H9 (cell line): ENCODE data around the gene FCRL5. TPM values are rescaled to one million over a fixed set of nuclear protein-coding genes. Genes with fewer than 3 reads are reported as not detected.

Source experiments
- DNase-seq: peaks from one replicate; pipeline ENCODE4 v3.0.0-alpha.2; 2017
- H2AFZ ChIP-seq: one replicate; pipeline ENCODE4 v1.6.1; 2013; ENCODE audit warnings: mild to moderate bottlenecking, low read length, control low read depth, moderate library complexity
- H2AK5ac ChIP-seq: 2 replicates; pipeline ENCODE4 v1.6.1; 2013; ENCODE audit warnings: low read length, control low read depth, mixed read lengths; ENCODE audit not compliant: insufficient read length
- H2BK120ac ChIP-seq: one replicate; pipeline ENCODE4 v1.6.1; 2013; ENCODE audit warnings: low read depth, mild to moderate bottlenecking, low read length, control low read depth, inconsistent platforms; ENCODE audit not compliant: poor library complexity, severe bottlenecking
- H2BK12ac ChIP-seq: 2 replicates; pipeline ENCODE4 v1.6.1; 2013; ENCODE audit warnings: low read length, control low read depth, mixed read lengths, low read depth; ENCODE audit not compliant: insufficient read length
- H2BK15ac ChIP-seq: 2 replicates; pipeline ENCODE4 v1.6.1; 2013; ENCODE audit warnings: low read depth, low read length, control low read depth
- H2BK20ac ChIP-seq: one replicate; pipeline ENCODE4 v1.6.1; 2013; ENCODE audit warnings: low read depth, mild to moderate bottlenecking, low read length, control low read depth, inconsistent platforms; ENCODE audit not compliant: poor library complexity, severe bottlenecking
- H2BK5ac ChIP-seq: 2 replicates; pipeline ENCODE4 v1.6.1; 2013; ENCODE audit warnings: low read length, control low read depth, mixed read lengths; ENCODE audit not compliant: insufficient read length
- H3K14ac ChIP-seq: 2 replicates; pipeline ENCODE4 v1.6.1; 2013; ENCODE audit warnings: low read length, control low read depth; ENCODE audit not compliant: insufficient read depth
- H3K18ac ChIP-seq: 2 replicates; pipeline ENCODE4 v1.6.1; 2013; ENCODE audit warnings: low read depth, mild to moderate bottlenecking, mixed read lengths, low read length, control low read depth; ENCODE audit not compliant: insufficient read length
- H3K23ac ChIP-seq: 2 replicates; pipeline ENCODE4 v1.6.1; 2013; ENCODE audit warnings: low read length, control low read depth, mixed read lengths, low read depth; ENCODE audit not compliant: insufficient read length
- H3K23me2 ChIP-seq: 2 replicates; pipeline ENCODE4 v1.6.1; 2013; ENCODE audit warnings: low read depth, mild to moderate bottlenecking, mixed read lengths, low read length, control low read depth; ENCODE audit not compliant: insufficient read length, poor library complexity, severe bottlenecking
- H3K27ac ChIP-seq: 2 replicates; pipeline ENCODE4 v1.5.1; 2013; ENCODE audit warnings: low read length, control low read depth, mixed read lengths, low read depth; ENCODE audit not compliant: insufficient read length
- H3K27me3 ChIP-seq: 2 replicates; pipeline ENCODE4 v1.6.1; 2013; ENCODE audit warnings: low read length, control low read depth, inconsistent platforms; ENCODE audit not compliant: insufficient read depth
- H3K4ac ChIP-seq: 2 replicates; pipeline ENCODE4 v1.6.1; 2013; ENCODE audit warnings: low read depth, mild to moderate bottlenecking, control low read depth, inconsistent platforms, low read length, moderate library complexity
- H3K4me1 ChIP-seq: 2 replicates; pipeline ENCODE4 v1.6.1; 2013; ENCODE audit warnings: low read length, control low read depth, inconsistent platforms; ENCODE audit not compliant: insufficient read depth
- H3K4me2 ChIP-seq: 2 replicates; pipeline ENCODE4 v1.6.1; 2013; ENCODE audit warnings: low read length, control low read depth, mixed read lengths; ENCODE audit not compliant: insufficient read length, insufficient read depth
- H3K56ac ChIP-seq: 2 replicates; pipeline ENCODE4 v1.6.1; 2013; ENCODE audit warnings: low read depth, mild to moderate bottlenecking, mixed read lengths, low read length, control low read depth; ENCODE audit not compliant: insufficient read length
- H3K79me1 ChIP-seq: 2 replicates; pipeline ENCODE4 v1.6.1; 2013; ENCODE audit warnings: low read depth, mild to moderate bottlenecking, moderate library complexity, low read length, control low read depth, inconsistent platforms; ENCODE audit not compliant: insufficient read depth, poor library complexity, severe bottlenecking
- H3K79me2 ChIP-seq: 2 replicates; pipeline ENCODE4 v1.6.1; 2013; ENCODE audit warnings: low read length, control low read depth, inconsistent platforms; ENCODE audit not compliant: insufficient read depth
- H3K9ac ChIP-seq: 2 replicates; pipeline ENCODE4 v1.6.1; 2013; ENCODE audit warnings: low read length, control low read depth, mixed read lengths; ENCODE audit not compliant: insufficient read length; ENCODE audit errors: extremely low read depth
- H3K9me3 ChIP-seq: one replicate; pipeline ENCODE4 v1.6.1; 2013; ENCODE audit warnings: low read depth, low read length, inconsistent platforms; ENCODE audit not compliant: control insufficient read depth
- H3T11ph ChIP-seq: one replicate; pipeline ENCODE4 v1.6.1; 2013; ENCODE audit warnings: mild to moderate bottlenecking, low read length, control low read depth, inconsistent platforms
- H4K20me1 ChIP-seq: one replicate; pipeline ENCODE4 v1.6.1; 2013; ENCODE audit not compliant: control insufficient read depth, insufficient read length, insufficient read depth
- H4K5ac ChIP-seq: 2 replicates; pipeline ENCODE4 v1.6.1; 2013; ENCODE audit warnings: low read depth, mild to moderate bottlenecking, mixed read lengths, low read length, control low read depth; ENCODE audit not compliant: insufficient read length
- H4K8ac ChIP-seq: replicated peaks from 2 replicates; pipeline ENCODE4 v1.6.1; 2013; ENCODE audit warnings: low read length, control low read depth, mixed read lengths, low read depth; ENCODE audit not compliant: insufficient read length
- H4K91ac ChIP-seq: 2 replicates; pipeline ENCODE4 v1.6.1; 2013; ENCODE audit warnings: low read depth, mild to moderate bottlenecking, moderate library complexity, mixed read lengths, low read length, control low read depth; ENCODE audit not compliant: insufficient read length
- H3K27ac Mint-ChIP-seq, 3 experiments: 2 replicates in 2 of 3; 3 replicates in 1 of 3; pipeline ENCODE4 v1.8.0; 2020 to 2021; ENCODE audit warnings: mixed read lengths in 3 of 3, mild to moderate bottlenecking in 1 of 3, moderate library complexity in 1 of 3
- H3K27me3 Mint-ChIP-seq: 2 replicates; pipeline ENCODE4 v1.8.0; 2021; ENCODE audit warnings: low read depth, mild to moderate bottlenecking, moderate library complexity, mixed read lengths
- H3K36me3 Mint-ChIP-seq, 3 experiments: 2 replicates in 2 of 3; 3 replicates in 1 of 3; pipeline ENCODE4 v1.8.0; 2020 to 2021; ENCODE audit warnings: low read depth in 3 of 3, mixed read lengths in 3 of 3; ENCODE audit not compliant: insufficient read depth in 1 of 3
- H3K4me1 Mint-ChIP-seq, 2 experiments: 2 replicates each; pipeline ENCODE4 v1.8.0; 2020; ENCODE audit warnings: mixed read lengths in 2 of 2
- H3K4me3 Mint-ChIP-seq, 2 experiments: 2 replicates in 1 of 2; 3 replicates in 1 of 2; pipeline ENCODE4 v1.8.0; 2020 to 2021; ENCODE audit warnings: mild to moderate bottlenecking in 2 of 2, mixed read lengths in 2 of 2, moderate library complexity in 1 of 2
- H3K9me3 Mint-ChIP-seq, 2 experiments: 2 replicates in 1 of 2; 3 replicates in 1 of 2; pipeline ENCODE4 v1.8.0; 2020; ENCODE audit warnings: mild to moderate bottlenecking in 2 of 2, mixed read lengths in 2 of 2, moderate library complexity in 1 of 2
- CTCF ChIP-seq: fragments of 200-600 bp; sonication (generic); conservative IDR thresholded peaks from 3 replicates; pipeline ENCODE4 v1.8.0; 2021; ENCODE audit warnings: antibody characterized with exemption, mild to moderate bottlenecking
- WGBS: extraction: QIAGEN DNeasy Blood & Tissue Kit; methylation state at CpG from one replicate; pipeline ENCODE4 v1.1.7; 2013; ENCODE audit warnings: missing lambda C conversion rate, low lambda C conversion rate, mixed read lengths; ENCODE audit not compliant: insufficient read length; ENCODE audit errors: extremely low coverage; 5-methylcytosine and 5-hydroxymethylcytosine counted together
- total RNA-seq: library from RNA; stranded (reverse); gene quantifications from 2 replicates; pipeline ENCODE4 v1.2.1, GENCODE V29; 2021

FCRL5 gene
- total RNA-seq, 1 experiment from 2014 or later: 0.98 TPM

DNA sequence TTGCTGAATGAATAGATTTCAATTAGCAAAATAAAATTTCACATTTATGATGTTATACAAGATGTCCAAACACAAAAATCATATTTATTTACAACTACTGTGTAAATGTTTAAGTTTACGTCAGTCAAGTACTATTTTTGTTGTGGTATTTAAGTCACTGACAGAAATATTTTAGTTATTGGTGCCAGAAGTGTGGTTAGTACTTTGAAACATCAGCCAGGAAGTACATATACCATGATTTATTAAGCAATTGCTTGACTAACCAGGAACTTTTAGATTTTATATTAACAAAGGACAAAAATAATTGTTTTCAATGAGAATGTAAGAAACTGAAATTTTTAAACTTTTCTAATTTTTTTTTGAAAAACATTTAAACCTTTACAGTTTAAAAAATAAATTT lies 47.9 kb upstream of the FCRL5 start:
- Histone ChIP-seq H3K9ac (no peak overlapping the region), H2BK15ac (no peak overlapping the region), H2BK120ac (no peak overlapping the region), H3K4me1 (no peaks in the 10 kb centered on the region), H3K14ac (no peak overlapping the region), H2AK5ac (no peak overlapping the region), H3K9me3 (no peaks in the 10 kb centered on the region), H4K91ac (no peak overlapping the region), H3K4ac (no peak overlapping the region), H4K8ac (no peak overlapping the region), H2AFZ (no peak overlapping the region), H2BK20ac (no peak overlapping the region), H3K56ac (no peak overlapping the region), H2BK5ac (no peak overlapping the region), H3K27ac (no peak overlapping the region), H4K5ac (no peak overlapping the region), H3K4me2 (no peak overlapping the region), H3K79me1 (no peaks in the 10 kb centered on the region), H3T11ph (no peak overlapping the region), H2BK12ac (no peak overlapping the region), H3K79me2 (no peaks in the 10 kb centered on the region), H3K27me3 (no peaks in the 10 kb centered on the region), H3K18ac (no peak overlapping the region), H4K20me1 (no peaks in the 10 kb centered on the region), H3K23ac (no peak overlapping the region), H3K23me2 (no peaks in the 10 kb centered on the region)
- TF ChIP-seq CTCF: no peak
- Mint-ChIP-seq H3K4me3 (no peak overlapping the region), H3K27me3 (no peaks in the 10 kb centered on the region), H3K9me3 (no peaks in the 10 kb centered on the region), H3K4me1 (no peaks in the 10 kb centered on the region), H3K27ac (no peak overlapping the region), H3K36me3 (no peaks in the 10 kb centered on the region)
- WGBS: no CpG with 5 or more reads among the region's 1 CpG
- no peak for DNase-seq
